Measurements from ENCODE around the gene PYROXD2. TPM values are rescaled to one million over a fixed set of nuclear protein-coding genes. Genes with fewer than 3 reads are reported as not detected.

PYROXD2 gene
- total RNA-seq, 1 experiment from 2014 or later, result 4.0 TPM

DNA sequence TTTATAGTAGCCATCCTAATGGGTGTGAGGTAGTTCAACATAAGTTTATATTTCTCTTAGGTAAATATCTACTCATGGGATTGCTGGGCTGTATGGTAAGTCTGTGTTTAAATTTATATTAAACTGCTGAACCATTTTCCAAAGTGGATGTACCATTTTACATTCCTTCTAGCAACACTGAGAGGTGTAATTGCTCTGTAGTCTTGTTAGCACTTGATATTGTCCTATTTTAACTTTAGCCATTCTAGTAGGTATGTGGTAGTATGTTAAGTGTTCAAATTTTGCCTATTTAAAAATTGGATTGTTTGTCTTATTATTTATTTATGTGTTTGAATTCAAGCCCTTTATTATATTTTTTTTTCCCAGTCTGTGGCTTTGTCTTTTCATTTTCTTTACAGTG, 34.3 kb upstream of the PYROXD2 start:
- Mint-ChIP-seq H3K9me3 (ENCODE audit: unreplicated experiment) (no peaks in the 10 kb centered on the region), H3K27me3 (ENCODE audit: insufficient read depth, unreplicated experiment) (peaks cover 36% of the 10 kb centered on the region), H3K4me3 (ENCODE audit: unreplicated experiment) (no peak overlapping the region), H3K36me3 (ENCODE audit: insufficient read depth, unreplicated experiment) (no peaks in the 10 kb centered on the region), H3K4me1 (ENCODE audit: insufficient read depth, unreplicated experiment) (peaks cover 10% of the 10 kb centered on the region), H3K27ac (ENCODE audit: low read depth, unreplicated experiment) (no peak overlapping the region)
- ChIA-PET CTCF (no interaction called here), POLR2A (no interaction called here)
- intact Hi-C loops (cut with micrococcal nuclease), result no loop called here
- TF ChIP-seq CTCF (IDR thresholded peaks at IDR 0.05; ENCODE audit: unreplicated experiment), result no peak
- DNase-seq (ENCODE audit: unreplicated experiment), result no peak
- no TSS peak for BruUV-seq (replicated peaks)

DNA sequence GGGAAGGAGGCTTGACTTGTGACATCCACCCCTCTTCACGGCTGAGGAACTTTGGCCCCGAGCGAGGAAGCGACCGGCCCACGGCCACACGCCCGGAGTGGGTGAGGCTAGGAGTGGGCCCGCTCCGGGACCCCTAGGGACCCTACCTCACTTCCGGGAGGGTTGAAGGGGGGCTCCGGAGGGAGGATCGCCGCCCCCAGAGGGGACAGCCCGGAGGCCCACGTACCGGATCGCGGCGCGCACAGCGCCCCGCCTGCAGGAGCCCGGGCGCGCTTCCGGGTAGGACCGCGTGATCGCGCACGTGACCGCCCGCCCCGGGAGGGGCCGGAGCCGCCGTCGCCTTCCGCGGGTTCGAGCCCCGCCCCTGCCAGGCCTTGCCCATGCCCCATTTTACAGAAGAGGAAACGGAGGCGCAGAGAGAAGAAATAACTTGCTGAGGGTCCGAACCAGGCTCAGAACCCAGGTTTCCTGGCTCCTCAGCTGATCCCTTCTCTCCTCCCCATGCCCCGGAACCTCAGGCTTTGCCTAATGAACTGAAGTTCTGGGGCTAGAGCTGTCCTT, 31.8 kb upstream of the PYROXD2 start, which contains the start of gene HPS1:
HPS1 (minus strand) TSS at position 275 of the 561 bp plus-strand sequence. CDS start 3,695 bp downstream, outside the sequence.
- Mint-ChIP-seq H3K27me3 (ENCODE audit: insufficient read depth, unreplicated experiment) (peaks cover 18% of the 10 kb centered on the region), H3K9me3 (ENCODE audit: unreplicated experiment) (no peaks in the 10 kb centered on the region), H3K4me1 (ENCODE audit: insufficient read depth, unreplicated experiment) (peaks cover 16% of the 10 kb centered on the region), H3K27ac (ENCODE audit: low read depth, unreplicated experiment) (peak within 1 kb of the TSS; percentile 76), H3K4me3 (ENCODE audit: unreplicated experiment) (peak within 1 kb of the TSS; percentile 88), H3K36me3 (ENCODE audit: insufficient read depth, unreplicated experiment) (peaks cover 20% of the 10 kb centered on the region)
- ChIA-PET POLR2A (interaction anchor here (0.7 to 0.8 kb wide), 2 partner anchors 9 to 277 kb away, joined by 3 to 4 read pairs; no protein-coding TSS in a partner anchor), CTCF (interaction anchor here (1.0 to 5.0 kb wide), 3 partner anchors 20 to 24 kb away, joined by 4 to 25 read pairs (median 21); no protein-coding TSS in a partner anchor)
- DNase-seq (ENCODE audit: unreplicated experiment), result peak; percentile 57
- TF ChIP-seq CTCF (IDR thresholded peaks at IDR 0.05; ENCODE audit: unreplicated experiment), result no peak
- no TSS peak for BruUV-seq (replicated peaks)
- intact Hi-C loops (cut with micrococcal nuclease), result no loop called here

GRCh38 chr10:98446151-98446660, 31.2 kb upstream of the PYROXD2 start:
- DNase-seq (ENCODE audit: unreplicated experiment), result peak; percentile 34
- TSS peak; percentile 46 for BruUV-seq (replicated peaks)
- TF ChIP-seq CTCF (IDR thresholded peaks at IDR 0.05; ENCODE audit: unreplicated experiment), result no peak
- ChIA-PET CTCF (interaction anchor here (0.6 to 5.0 kb wide), 5 partner anchors 20 to 719 kb away, joined by 3 to 25 read pairs (median 4); no protein-coding TSS in a partner anchor), POLR2A (interaction anchor here (0.5 to 0.9 kb wide), 3 partner anchors 10 to 260 kb away, joined by 3 to 5 read pairs (median 4); no protein-coding TSS in a partner anchor)
- Mint-ChIP-seq H3K4me3 (ENCODE audit: unreplicated experiment) (peak overlapping the region; percentile 88), H3K36me3 (ENCODE audit: insufficient read depth, unreplicated experiment) (peaks cover 26% of the 10 kb centered on the region), H3K9me3 (ENCODE audit: unreplicated experiment) (no peaks in the 10 kb centered on the region), H3K27me3 (ENCODE audit: insufficient read depth, unreplicated experiment) (peaks cover 13% of the 10 kb centered on the region), H3K4me1 (ENCODE audit: insufficient read depth, unreplicated experiment) (peaks cover 16% of the 10 kb centered on the region), H3K27ac (ENCODE audit: low read depth, unreplicated experiment) (peak overlapping the region; percentile 76)
- intact Hi-C loops (cut with micrococcal nuclease), result no loop called here

- peaks cover 4% of the 10 kb centered on the region for H3K27me3 Mint-ChIP-seq (ENCODE audit: insufficient read depth, unreplicated experiment)
- ChIA-PET POLR2A (interaction anchor here (0.9 kb wide), 1 partner anchor 9 kb away, joined by 5 read pairs; no protein-coding TSS in a partner anchor), CTCF (interaction anchor here (0.6 to 5.0 kb wide), 4 partner anchors 19 to 719 kb away, joined by 3 to 25 read pairs (median 12); no protein-coding TSS in a partner anchor)
- peaks cover 16% of the 10 kb centered on the region for H3K4me1 Mint-ChIP-seq (ENCODE audit: insufficient read depth, unreplicated experiment)
- H3K27ac Mint-ChIP-seq (ENCODE audit: low read depth, unreplicated experiment), result no peak overlapping the region
- H3K36me3 Mint-ChIP-seq (ENCODE audit: insufficient read depth, unreplicated experiment), result peaks cover 33% of the 10 kb centered on the region
- intact Hi-C loops (cut with micrococcal nuclease), result no loop called here
- DNase-seq (ENCODE audit: unreplicated experiment), result no peak
- no TSS peak for BruUV-seq (replicated peaks)
- no peaks in the 10 kb centered on the region for H3K9me3 Mint-ChIP-seq (ENCODE audit: unreplicated experiment)
- TF ChIP-seq CTCF (IDR thresholded peaks at IDR 0.05; ENCODE audit: unreplicated experiment), result no peak
- H3K4me3 Mint-ChIP-seq (ENCODE audit: unreplicated experiment), result peak overlapping the region; percentile 88
These were observed 30.3 kb upstream of the PYROXD2 start for GRCh38 chr10:98445200-98445812.

Measured in MCF 10A (cell line).